HepG2 (cell line): ENCODE results near the gene TSPAN13. TPM values are rescaled to one million over a fixed set of nuclear protein-coding genes. Genes with fewer than 3 reads are reported as not detected.

ENCODE experiments used
- ATAC-seq: fragments of 200-7000 bp; cut with Tn5 transposase; 3 replicates; pipeline ENCODE4 v1.9.1; 2020; ENCODE audit warnings: mild to moderate bottlenecking, moderate library complexity
- BruUV-seq: library from RNA; stranded (reverse); fragments of 400-500 nt; replicated peaks from 2 replicates; lab custom pipeline; 2021; lab: Mats Ljungman, UMichigan
- CTCF ChIA-PET: fragments of 300-600 bp; formaldehyde crosslinking; extraction: SDS; loops from one replicate; lab custom pipeline; 2021; ENCODE audit warnings: low total read pairs, inconsistent platforms, low intra/inter-chr PET ratio; lab: Yijun Ruan, JAX
- POLR2A ChIA-PET: fragments of 350-600 bp; sonication (Branson Sonifier 250); formaldehyde crosslinking; loops from one replicate; lab custom pipeline; 2020; ENCODE audit warnings: antibody characterized with exemption, inconsistent platforms; lab: Yijun Ruan, JAX
- DNase-seq: peaks from one replicate; pipeline ENCODE4 v3.0.0-alpha.2; 2015; ENCODE audit warnings: low spot score
- FAIRE-seq: peaks from 3 replicates; lab custom pipeline; 2011; peaks lifted over from hg19 to GRCh38; lab: Jason Lieb, UNC
- H2AFZ ChIP-seq: one replicate; pipeline ENCODE4 v1.6.1; 2011; ENCODE audit warnings: low read length, inconsistent platforms
- H3K27ac ChIP-seq: fragments of 300-600 bp; 3 replicates; pipeline ENCODE4 v1.8.0; 2011; ENCODE audit warnings: mixed run types, mild to moderate bottlenecking, mixed read lengths, low read length, inconsistent platforms; ENCODE audit not compliant: insufficient read depth; ENCODE audit errors: extremely low read length
- H3K27me3 ChIP-seq, 2 experiments: fragments of 200-600 bp in 1 of 2; 2 replicates in 1 of 2; 3 replicates in 1 of 2; pipeline versions ENCODE4 v1.6.0 to v1.8.0; 2011; ENCODE audit warnings: low read length in 2 of 2, mild to moderate bottlenecking in 2 of 2, moderate library complexity in 2 of 2, inconsistent platforms in 1 of 2; ENCODE audit not compliant: insufficient read depth in 2 of 2, control insufficient read depth in 1 of 2
- H3K36me3 ChIP-seq, 2 experiments: fragments of 200-600 bp in 1 of 2; replicated peaks in 1 of 2; 2 replicates in 1 of 2; 3 replicates in 1 of 2; pipeline versions ENCODE4 v1.5.1 to v1.8.0; 2011; ENCODE audit warnings: low read length in 2 of 2, inconsistent platforms in 1 of 2; ENCODE audit not compliant: insufficient read depth in 2 of 2, control insufficient read depth in 1 of 2
- H3K4me1 ChIP-seq: 2 replicates; pipeline ENCODE4 v1.5.1; 2012; ENCODE audit warnings: low read length, inconsistent platforms; ENCODE audit not compliant: insufficient read depth
- H3K4me2 ChIP-seq: 2 replicates; pipeline ENCODE4 v1.6.0; 2011; ENCODE audit warnings: low read depth, low read length, inconsistent platforms
- H3K4me3 ChIP-seq, 3 experiments: fragments of 200-600 bp in 1 of 3; sonication (generic), shearing (Covaris generic) in 1 of 3; replicated peaks in 1 of 3; 2 replicates each; pipeline ENCODE4 v1.5.1; 2011 to 2016; ENCODE audit warnings: low read length in 3 of 3, inconsistent platforms in 2 of 3, low read depth in 2 of 3, mild to moderate bottlenecking in 2 of 3, control low read depth in 1 of 3, mixed read lengths in 1 of 3; ENCODE audit not compliant: insufficient read depth in 1 of 3
- H3K79me2 ChIP-seq: one replicate; pipeline ENCODE4 v1.6.1; 2011; ENCODE audit warnings: low read length, inconsistent platforms; ENCODE audit not compliant: insufficient read depth
- H3K9ac ChIP-seq: 2 replicates; pipeline ENCODE4 v1.6.0; 2011; ENCODE audit warnings: mild to moderate bottlenecking, low read depth, low read length, inconsistent platforms; ENCODE audit not compliant: insufficient read depth
- H3K9me3 ChIP-seq: 2 replicates; pipeline ENCODE4 v1.5.1; 2012; ENCODE audit warnings: mild to moderate bottlenecking, low read length
- H4K20me1 ChIP-seq: 2 replicates; pipeline ENCODE4 v1.6.0; 2011; ENCODE audit warnings: inconsistent platforms, mild to moderate bottlenecking, low read length, moderate library complexity; ENCODE audit not compliant: insufficient read depth
- CREB1 ChIP-seq, 2 experiments: fragments of 450-650 bp in 1 of 2; IDR thresholded peaks; 2 replicates each; pipeline ENCODE4 v1.6.1; 2016 to 2017; ENCODE audit warnings: control low read depth in 1 of 2, mild to moderate bottlenecking in 1 of 2, missing compliant biosample characterization in 1 of 2, missing genetic modification characterization in 1 of 2
- HNRNPK ChIP-seq: fragments of 200-400 bp; formaldehyde crosslinking; IDR thresholded peaks from 2 replicates; pipeline ENCODE4 v1.6.1; 2018; ENCODE audit warnings: low read length, low read depth, moderate library complexity, mild to moderate bottlenecking; ENCODE audit not compliant: poor library complexity, severe bottlenecking
- KDM6A ChIP-seq: IDR thresholded peaks from 2 replicates; pipeline ENCODE4 v1.6.1; 2016; ENCODE audit warnings: low read depth
- PCBP2 ChIP-seq: fragments of 200-400 bp; formaldehyde crosslinking; optimal IDR thresholded peaks from 2 replicates; pipeline ENCODE3; 2018; ENCODE audit warnings: low read length, low read depth; ENCODE audit not compliant: poor library complexity, severe bottlenecking
- SKI ChIP-seq: fragments of 450-650 bp; IDR thresholded peaks from one replicate; pipeline ENCODE4 v1.6.1; 2018; ENCODE audit warnings: mild to moderate bottlenecking; ENCODE audit not compliant: partially characterized antibody
- ZNF253 ChIP-seq: sonication (generic); formaldehyde crosslinking; IDR thresholded peaks from 2 replicates; pipeline ENCODE4 v1.8.0; 2022; ENCODE audit warnings: mild to moderate bottlenecking, missing genetic modification reagents, borderline replicate concordance
- ZNF451 ChIP-seq: sonication (generic); formaldehyde crosslinking; IDR thresholded peaks from 2 replicates; pipeline ENCODE4 v1.5.0; 2020; ENCODE audit warnings: mild to moderate bottlenecking, missing genetic modification reagents
- ZNF629 ChIP-seq: sonication (generic); formaldehyde crosslinking; conservative IDR thresholded peaks from 2 replicates; pipeline ENCODE4 v1.5.0; 2020; ENCODE audit warnings: missing genetic modification reagents
- WGBS: methylation state at CpG from one replicate; pipeline ENCODE4 v1.1.6; 2017; ENCODE audit warnings: low lambda C conversion rate; 5-methylcytosine and 5-hydroxymethylcytosine counted together
- in situ Hi-C: cut with HindIII; loops from 2 replicates; pipeline ENCODE4 v1.10.0; 2017; ENCODE audit warnings: low pct_unique_long_range_greater_than_20kb; ENCODE audit not compliant: extremely low pct_ligation_motif_present
- intact Hi-C: fragments of 100-400 bp; cut with micrococcal nuclease; formaldehyde crosslinking; loops from one replicate; pipeline ENCODE4 v1.10.0; 2022; ENCODE audit not compliant: unreplicated experiment
- polyA plus RNA-seq, 8 experiments: library from polyadenylated mRNA; depleted of rRNA in 3 of 8; stranded (reverse) in 7 of 8; unstranded in 1 of 8; fragments of >200 nt; fragmentation: Illumina TruSeq in 4 of 8; extraction: Trizol in 4 of 8; gene quantifications; 2 replicates each; pipeline versions ENCODE4 v1.2.1 to v1.2.3, GENCODE V29; 2011 to 2016; ENCODE audit warnings: low read depth in 4 of 8, missing spikeins in 1 of 8, mixed read lengths in 1 of 8; ENCODE audit not compliant: insufficient read depth in 1 of 8
- total RNA-seq, 5 experiments: library from RNA; depleted of rRNA; stranded (reverse); fragments of >200 nt; fragmentation: Illumina TruSeq; extraction: Trizol; gene quantifications; 2 replicates each; pipeline ENCODE4 v1.2.3, GENCODE V29; 2016; ENCODE audit warnings: low read depth in 1 of 5
- TF ChIP-seq, protein P1 (sequence below): sonication (generic); formaldehyde crosslinking; IDR thresholded peaks from 2 replicates; pipeline ENCODE4 v1.5.1; 2020; ENCODE audit warnings: mild to moderate bottlenecking, missing genetic modification reagents

The TSPAN13 gene
- total and polyA plus RNA-seq, 2 of the 13 experiments (the other 11 are each of a cell fraction or from before 2014, with no cell fraction given) = 5.8 to 6.2 TPM

DNA sequence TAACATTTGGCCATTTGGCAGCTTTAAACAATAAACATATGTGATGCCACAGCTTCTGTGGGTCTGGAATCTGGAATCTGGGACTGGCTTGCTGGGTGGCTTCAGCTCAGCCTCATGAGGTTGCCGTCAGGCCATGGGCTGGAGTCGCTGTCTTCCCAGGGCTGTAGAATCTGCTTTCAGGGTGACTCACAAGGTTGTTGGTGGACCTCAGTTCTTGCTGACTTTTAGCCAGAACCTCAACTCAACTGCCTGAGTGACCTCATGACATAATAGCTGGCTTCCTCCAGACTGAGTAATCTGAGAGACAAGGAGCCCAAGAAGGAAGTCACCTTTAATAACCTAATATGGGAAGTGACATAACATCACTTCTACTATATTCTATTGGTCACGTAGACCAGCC is 44.6 kb upstream of the TSPAN13 start:
- no TSS peak for BruUV-seq
- FAIRE-seq = no peak
- H3K4me2 ChIP-seq = no peak overlapping the region
- H3K9ac ChIP-seq = no peak overlapping the region
- in situ Hi-C loops = no loop called here
- H3K79me2 ChIP-seq = no peaks in the 10 kb centered on the region
- TF ChIP-seq SKI (no peak), CREB1 (IDR thresholded peaks at IDR 0.05) (0 out of 2 replicates have a peak, but pooled peaks have one; percentile 9), CREB1 (CRISPR knock-in tag; IDR thresholded peaks at IDR 0.05) (no peak)
- TF ChIP-seq, all 625 proteins: peak for 1
- H3K9me3 ChIP-seq = no peaks in the 10 kb centered on the region
- no peaks in the 10 kb centered on the region for H3K27me3 ChIP-seq
- H3K27ac ChIP-seq = no peak overlapping the region
- ChIA-PET POLR2A (no interaction called here), CTCF (no interaction called here)
- intact Hi-C loops = no loop called here
- peaks cover 1 to 18% of the 10 kb centered on the region in 2 experiments; a peak in 3 of 5 replicates for H3K36me3 ChIP-seq
- H2AFZ ChIP-seq = no peak overlapping the region
- DNase-seq = no peak
- H3K4me3 ChIP-seq = no peak overlapping the region
- ATAC-seq = no peak
- H4K20me1 ChIP-seq = no peaks in the 10 kb centered on the region
- H3K4me1 ChIP-seq = no peaks in the 10 kb centered on the region
- 95% methylated on average over 3 of the region's 3 CpGs for WGBS

DNA sequence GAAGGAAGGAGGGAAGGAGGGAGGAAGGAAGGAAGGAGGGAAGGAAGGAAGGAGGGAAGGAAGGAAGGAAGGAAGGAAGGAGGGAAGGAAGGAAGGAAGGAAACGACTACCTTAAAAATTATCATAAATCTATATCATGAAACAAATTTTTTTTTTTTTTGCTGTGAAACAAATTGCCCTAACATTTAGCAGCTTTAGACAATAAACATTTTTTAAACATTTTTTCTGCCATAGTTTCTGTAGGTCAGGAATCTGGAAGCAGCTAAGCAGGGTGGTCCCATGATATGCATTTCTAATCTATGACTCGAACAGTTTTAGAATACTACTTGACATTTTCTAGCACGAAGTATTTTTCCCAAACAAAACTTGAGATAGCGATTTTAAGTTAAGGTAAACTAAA is 42.9 kb upstream of the TSPAN13 start:
- Histone ChIP-seq H3K27me3 (no peaks in the 10 kb centered on the region), H3K4me3 (no peak overlapping the region), H2AFZ (no peak overlapping the region), H3K9me3 (no peaks in the 10 kb centered on the region), H3K79me2 (no peaks in the 10 kb centered on the region), H3K4me2 (no peak overlapping the region), H3K4me1 (no peaks in the 10 kb centered on the region), H3K9ac (no peak overlapping the region), H4K20me1 (no peaks in the 10 kb centered on the region), H3K27ac (no peak overlapping the region), H3K36me3 (peaks cover 0 to 8% of the 10 kb centered on the region in 2 experiments; a peak in 1 of 5 replicates)
- no peak for FAIRE-seq
- TF ChIP-seq ZNF451 (CRISPR knock-in tag) (no peak), HNRNPK (peak; percentile 78), ZNF629 (CRISPR knock-in tag) (no peak), ZNF253 (CRISPR knock-in tag) (no peak), KDM6A (CRISPR knock-in tag) (no peak), PCBP2 (peak; percentile 71)
- TF ChIP-seq, protein P1, sequence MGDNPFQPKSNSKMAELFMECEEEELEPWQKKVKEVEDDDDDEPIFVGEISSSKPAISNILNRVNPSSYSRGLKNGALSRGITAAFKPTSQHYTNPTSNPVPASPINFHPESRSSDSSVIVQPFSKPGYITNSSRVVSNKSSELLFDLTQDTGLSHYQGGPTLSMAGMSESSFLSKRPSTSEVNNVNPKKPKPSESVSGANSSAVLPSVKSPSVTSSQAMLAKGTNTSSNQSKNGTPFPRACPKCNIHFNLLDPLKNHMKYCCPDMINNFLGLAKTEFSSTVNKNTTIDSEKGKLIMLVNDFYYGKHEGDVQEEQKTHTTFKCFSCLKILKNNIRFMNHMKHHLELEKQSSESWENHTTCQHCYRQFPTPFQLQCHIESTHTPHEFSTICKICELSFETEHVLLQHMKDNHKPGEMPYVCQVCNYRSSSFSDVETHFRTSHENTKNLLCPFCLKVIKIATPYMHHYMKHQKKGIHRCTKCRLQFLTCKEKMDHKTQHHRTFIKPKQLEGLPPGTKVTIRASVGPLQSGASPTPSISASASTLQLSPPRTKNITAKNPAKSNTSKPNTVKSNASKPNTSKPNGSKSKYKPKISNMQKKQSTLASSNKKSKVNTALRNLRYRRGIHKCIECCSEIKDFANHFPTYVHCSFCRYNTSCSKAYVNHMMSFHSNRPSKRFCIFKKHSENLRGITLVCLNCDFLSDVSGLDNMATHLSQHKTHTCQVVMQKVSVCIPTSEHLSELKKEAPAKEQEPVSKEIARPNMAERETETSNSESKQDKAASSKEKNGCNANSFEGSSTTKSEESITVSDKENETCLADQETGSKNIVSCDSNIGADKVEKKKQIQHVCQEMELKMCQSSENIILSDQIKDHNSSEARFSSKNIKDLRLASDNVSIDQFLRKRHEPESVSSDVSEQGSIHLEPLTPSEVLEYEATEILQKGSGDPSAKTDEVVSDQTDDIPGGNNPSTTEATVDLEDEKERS (CRISPR knock-in tag) = no peak
- no peak for ATAC-seq
- POLR2A ChIA-PET = no interaction called here
- no peak for DNase-seq
- no TSS peak for BruUV-seq
- CTCF ChIA-PET = no interaction called here
- WGBS = 96% methylated on average over 4 of the region's 4 CpGs
- in situ Hi-C loops = no loop called here
- intact Hi-C loops = no loop called here
